Spleen (tissue), 11 donors: ENCODE data around the gene TMEM61. TPM values are rescaled to one million over a fixed set of nuclear protein-coding genes. Genes with fewer than 3 reads are reported as not detected.
A peak's percentile ranks its signal among the peaks of the same experiment; 100 is the strongest.

Source experiments
- DNase-seq: peaks from one replicate; pipeline ENCODE4 v3.0.0-alpha.2; 2020
- H3K27ac ChIP-seq, 8 donors: fragments of 200-600 bp; sonication (generic) in 7 of 8; 1 replicate in 4 of 8; 2 replicates in 4 of 8; pipeline versions ENCODE4 v1.5.0 to v1.8.0; 2016 to 2021; ENCODE audit warnings: inconsistent platforms in 4 of 8, mild to moderate bottlenecking in 4 of 8, moderate library complexity in 1 of 8
- H3K27me3 ChIP-seq, 7 donors: fragments of 200-600 bp; sonication (generic) in 6 of 7; replicated peaks in 1 of 7; 1 replicate in 4 of 7; 2 replicates in 3 of 7; pipeline versions ENCODE4 v1.5.0 to v1.8.0; 2016 to 2021; ENCODE audit warnings: inconsistent platforms in 3 of 7, mild to moderate bottlenecking in 1 of 7
- H3K36me3 ChIP-seq, 6 donors: fragments of 200-600 bp; sonication (generic) in 5 of 6; 1 replicate in 4 of 6; 2 replicates in 2 of 6; pipeline versions ENCODE4 v1.5.0 to v1.8.0; 2016 to 2021; ENCODE audit warnings: inconsistent platforms in 2 of 6
- H3K4me1 ChIP-seq, 6 donors: fragments of 200-600 bp; sonication (generic) in 5 of 6; 1 replicate in 3 of 6; 2 replicates in 3 of 6; pipeline versions ENCODE4 v1.5.0 to v1.8.0; 2016 to 2021; ENCODE audit warnings: inconsistent platforms in 3 of 6
- H3K4me3 ChIP-seq, 8 donors: fragments of 200-600 bp; sonication (generic) in 7 of 8; 1 replicate in 4 of 8; 2 replicates in 4 of 8; pipeline versions ENCODE4 v1.5.0 to v1.8.0; 2016 to 2021; ENCODE audit warnings: inconsistent platforms in 4 of 8, mild to moderate bottlenecking in 4 of 8, moderate library complexity in 2 of 8
- H3K9me3 ChIP-seq, 8 donors: fragments of 200-600 bp; sonication (generic) in 7 of 8; 1 replicate in 4 of 8; 2 replicates in 4 of 8; pipeline versions ENCODE4 v1.5.0 to v1.8.0; 2016 to 2021; ENCODE audit warnings: inconsistent platforms in 4 of 8
- POLR2A ChIP-seq, 3 donors: fragments of 450-650 bp; IDR thresholded peaks; one replicate each; pipeline ENCODE4 v1.5.1; 2017; ENCODE audit warnings: antibody characterized with exemption in 3 of 3, mild to moderate bottlenecking in 1 of 3
- POLR2AphosphoS5 ChIP-seq, 3 donors: sonication (generic); formaldehyde crosslinking; IDR thresholded peaks; one replicate each; pipeline ENCODE4 v1.5.1; 2017; ENCODE audit warnings: antibody characterized with exemption in 3 of 3
- WGBS, 5 donors: extraction: QIAGEN DNeasy Blood & Tissue Kit in 3 of 5; methylation state at CpG; one replicate each; pipeline versions ENCODE4 v1.1.5 to v1.1.7; 2013 to 2018; 5-methylcytosine and 5-hydroxymethylcytosine counted together
- intact Hi-C: fragments of 100-400 bp; cut with DNase I; formaldehyde crosslinking; loops from one replicate; pipeline ENCODE4 v1.15.0; 2023; ENCODE audit warnings: low total_unique reads
- polyA plus RNA-seq, 3 donors: library from polyadenylated mRNA; stranded (reverse); fragments of 200-250 nt; gene quantifications; one replicate each; pipeline ENCODE4 v1.2.1, GENCODE V29; 2013
- total RNA-seq, 7 donors: library from RNA; depleted of rRNA in 3 of 7; stranded (reverse); fragments of >200 nt in 3 of 7; fragmentation: NEBNext Ultra II Directional in 4 of 7; extraction: Animal tissue kit (Norgen Biotek cat#: 25700) in 4 of 7; gene quantifications; one replicate each; pipeline versions ENCODE4 v1.1.0 to v1.2.1, GENCODE V29; 2016 to 2021
- TF ChIP-seq, protein P1 (sequence below), 11 experiments: fragments of 200-600 bp in 7 of 11; fragments of 450-650 bp in 4 of 11; sonication (generic) in 4 of 11; IDR thresholded peaks in 8 of 11; conservative IDR thresholded peaks in 3 of 11; 1 replicate in 7 of 11; 2 replicates in 4 of 11; pipeline versions ENCODE4 v1.4.0 to v1.8.0; 2016 to 2021; ENCODE audit warnings: antibody characterized with exemption in 11 of 11, inconsistent platforms in 4 of 11, mild to moderate bottlenecking in 1 of 11
- donor health status: healthy with polysubstance abuse.
- donor health status: DM: no; HTN: no; CAD: no; lungs with moderate emphysema.
- donor health status: DM: no; HTN: no; CAD: no.
- donor health status: Bipolar disorder and iron deficiency.
- donor health status: healthy.
- donor health status: DM: no; HTN: no; CAD: no.
- donor health status: DM: yes; HTN: yes; CAD: no.

TMEM61 gene
- total and polyA plus RNA-seq, 10 donors = 0.19 to 2.1 (median 0.76) TPM; not detected in 5

DNA sequence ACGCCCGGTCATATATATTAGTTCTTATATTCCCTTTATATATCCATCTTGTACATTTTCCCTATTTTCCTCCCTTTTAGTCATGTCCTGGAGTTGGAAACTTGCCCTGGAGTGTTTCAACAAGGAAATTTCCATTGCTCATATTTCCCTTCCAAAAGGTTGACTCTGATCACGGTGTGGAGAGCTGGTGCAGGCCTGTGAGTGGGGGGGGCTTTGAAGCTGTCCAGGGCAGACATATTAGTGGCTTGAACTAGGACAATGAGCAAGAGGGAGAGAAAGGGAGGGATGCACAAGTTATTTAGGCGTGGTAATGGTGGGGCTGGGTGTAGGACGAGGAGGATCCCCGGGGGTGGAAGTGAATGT is 30.4 kb upstream of the TMEM61 start:
- no peaks in the 10 kb centered on the region for H3K9me3 ChIP-seq
- no peak for DNase-seq
- no peaks in the 10 kb centered on the region for H3K36me3 ChIP-seq
- no peak for TF ChIP-seq POLR2A (IDR thresholded peaks at IDR 0.05)
- peaks cover 0 to 40% (median 14%) of the 10 kb centered on the region in 6 donors for H3K4me1 ChIP-seq
- H3K4me3 ChIP-seq = no peak overlapping the region
- H3K27me3 ChIP-seq = peaks cover 0 to 7% (median 0%) of the 10 kb centered on the region in 7 donors
- WGBS, 5 donors = 62 to 77% (median 69%) methylated on average over 6 of the region's 6 CpGs
- H3K27ac ChIP-seq = peak overlapping the region in 1 of 8 donors; percentile 36
- intact Hi-C loops = loop anchor here (5.0 kb wide), 1 partner anchor 47 kb away; the partner anchor contains the start of gene BSND

DNA sequence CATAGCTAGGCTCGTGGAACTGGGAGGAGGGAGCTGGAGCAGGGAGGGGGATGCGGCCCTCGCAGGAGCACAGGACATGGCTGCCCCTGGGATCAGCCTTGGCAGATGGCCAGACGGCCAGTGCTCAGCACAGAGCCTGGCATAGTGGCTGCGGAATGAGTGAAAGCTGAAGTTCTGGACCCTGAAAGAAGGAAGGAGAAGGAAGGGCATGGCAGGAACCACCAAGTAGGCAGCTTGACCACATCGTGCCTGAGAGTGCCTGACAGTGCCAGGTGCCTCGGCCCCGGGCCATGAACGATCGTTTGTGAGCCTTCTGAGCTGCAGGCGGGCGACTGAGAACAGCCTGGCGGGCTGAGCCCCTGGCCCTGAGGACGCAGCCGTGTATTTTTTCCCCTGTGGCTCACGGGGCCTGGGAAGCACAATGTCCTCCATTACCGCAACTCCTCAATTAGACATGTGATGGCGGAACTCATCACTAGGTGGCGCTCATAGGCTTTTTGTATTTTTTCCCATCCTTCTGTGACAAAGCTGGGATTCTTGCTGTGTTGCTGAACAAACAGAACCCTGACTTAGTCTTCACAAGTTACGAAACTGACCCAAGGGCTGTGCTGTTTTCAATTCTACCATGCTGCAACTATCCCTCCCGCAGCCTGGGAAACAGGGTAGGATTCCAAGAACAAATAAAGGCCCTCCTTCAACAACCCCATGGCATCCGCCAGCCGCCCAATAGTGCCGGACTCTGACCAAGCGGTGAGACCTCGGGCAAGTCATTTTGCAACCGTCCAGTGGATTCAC is 29.9 kb upstream of the TMEM61 start:
- Histone ChIP-seq H3K36me3 (no peaks in the 10 kb centered on the region), H3K27ac (peak overlapping the region in 2 of 8 donors; percentile 36 to 47), H3K4me1 (peaks cover 0 to 34% (median 8%) of the 10 kb centered on the region in 6 donors), H3K4me3 (peak overlapping the region in 2 of 8 donors; percentile 15 to 50), H3K9me3 (no peaks in the 10 kb centered on the region), H3K27me3 (peaks cover 0 to 7% (median 0%) of the 10 kb centered on the region in 7 donors)
- peak; percentile 76 for DNase-seq
- intact Hi-C loops = loop anchor here (5.0 kb wide), 1 partner anchor 47 kb away; the partner anchor contains the start of gene BSND
- no peak for TF ChIP-seq POLR2AphosphoS5 (IDR thresholded peaks at IDR 0.05)
- TF ChIP-seq, protein P1, sequence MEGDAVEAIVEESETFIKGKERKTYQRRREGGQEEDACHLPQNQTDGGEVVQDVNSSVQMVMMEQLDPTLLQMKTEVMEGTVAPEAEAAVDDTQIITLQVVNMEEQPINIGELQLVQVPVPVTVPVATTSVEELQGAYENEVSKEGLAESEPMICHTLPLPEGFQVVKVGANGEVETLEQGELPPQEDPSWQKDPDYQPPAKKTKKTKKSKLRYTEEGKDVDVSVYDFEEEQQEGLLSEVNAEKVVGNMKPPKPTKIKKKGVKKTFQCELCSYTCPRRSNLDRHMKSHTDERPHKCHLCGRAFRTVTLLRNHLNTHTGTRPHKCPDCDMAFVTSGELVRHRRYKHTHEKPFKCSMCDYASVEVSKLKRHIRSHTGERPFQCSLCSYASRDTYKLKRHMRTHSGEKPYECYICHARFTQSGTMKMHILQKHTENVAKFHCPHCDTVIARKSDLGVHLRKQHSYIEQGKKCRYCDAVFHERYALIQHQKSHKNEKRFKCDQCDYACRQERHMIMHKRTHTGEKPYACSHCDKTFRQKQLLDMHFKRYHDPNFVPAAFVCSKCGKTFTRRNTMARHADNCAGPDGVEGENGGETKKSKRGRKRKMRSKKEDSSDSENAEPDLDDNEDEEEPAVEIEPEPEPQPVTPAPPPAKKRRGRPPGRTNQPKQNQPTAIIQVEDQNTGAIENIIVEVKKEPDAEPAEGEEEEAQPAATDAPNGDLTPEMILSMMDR (IDR thresholded peaks at IDR 0.05 in 8 of 11, conservative IDR thresholded peaks at IDR 0.05 in 3 of 11) = peak; percentile 45 to 86 (median 72)
- no peak for TF ChIP-seq POLR2A (IDR thresholded peaks at IDR 0.05)
- WGBS, 5 donors = 37 to 45% (median 41%) methylated on average over 27 of the region's 27 CpGs

DNA sequence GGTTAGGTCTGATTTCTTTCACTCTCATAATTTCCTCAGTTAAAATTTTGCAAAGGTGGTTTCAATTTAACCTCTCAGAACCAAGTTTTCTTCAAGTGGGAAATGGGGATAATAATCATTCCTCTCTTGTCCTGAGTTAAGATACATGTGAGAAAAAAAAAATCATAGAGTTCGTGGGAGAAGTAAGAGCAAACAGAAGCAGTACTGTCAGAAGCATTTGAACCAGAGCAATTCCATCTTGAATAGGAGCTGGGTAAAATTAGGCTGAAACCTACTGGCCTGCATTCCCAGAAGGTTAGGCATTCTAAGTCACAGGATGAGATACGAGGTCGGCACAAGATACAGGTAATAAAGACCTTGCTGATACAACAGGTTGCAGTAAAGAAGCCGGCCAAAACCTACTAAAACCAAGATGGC is 28.6 kb upstream of the TMEM61 start:
- no peak for TF ChIP-seq POLR2AphosphoS5 (IDR thresholded peaks at IDR 0.05)
- TF ChIP-seq POLR2A (IDR thresholded peaks at IDR 0.05) = no peak
- TF ChIP-seq, protein P1 (IDR thresholded peaks at IDR 0.05 in 8 of 11, conservative IDR thresholded peaks at IDR 0.05 in 3 of 11) = no peak
- DNase-seq = no peak
- no peak overlapping the region for H3K27ac ChIP-seq
- WGBS, 5 donors = 87 to 95% (median 90%) methylated on average over 4 of the region's 4 CpGs
- H3K4me1 ChIP-seq = peaks cover 0 to 30% (median 8%) of the 10 kb centered on the region in 6 donors
- intact Hi-C loops = loop anchor here (5.0 kb wide), 1 partner anchor 45 kb away; the partner anchor contains the start of gene BSND
- peaks cover 0 to 7% (median 0%) of the 10 kb centered on the region in 7 donors for H3K27me3 ChIP-seq
- H3K36me3 ChIP-seq = no peaks in the 10 kb centered on the region
- H3K4me3 ChIP-seq = no peak overlapping the region
- H3K9me3 ChIP-seq = no peaks in the 10 kb centered on the region

DNA sequence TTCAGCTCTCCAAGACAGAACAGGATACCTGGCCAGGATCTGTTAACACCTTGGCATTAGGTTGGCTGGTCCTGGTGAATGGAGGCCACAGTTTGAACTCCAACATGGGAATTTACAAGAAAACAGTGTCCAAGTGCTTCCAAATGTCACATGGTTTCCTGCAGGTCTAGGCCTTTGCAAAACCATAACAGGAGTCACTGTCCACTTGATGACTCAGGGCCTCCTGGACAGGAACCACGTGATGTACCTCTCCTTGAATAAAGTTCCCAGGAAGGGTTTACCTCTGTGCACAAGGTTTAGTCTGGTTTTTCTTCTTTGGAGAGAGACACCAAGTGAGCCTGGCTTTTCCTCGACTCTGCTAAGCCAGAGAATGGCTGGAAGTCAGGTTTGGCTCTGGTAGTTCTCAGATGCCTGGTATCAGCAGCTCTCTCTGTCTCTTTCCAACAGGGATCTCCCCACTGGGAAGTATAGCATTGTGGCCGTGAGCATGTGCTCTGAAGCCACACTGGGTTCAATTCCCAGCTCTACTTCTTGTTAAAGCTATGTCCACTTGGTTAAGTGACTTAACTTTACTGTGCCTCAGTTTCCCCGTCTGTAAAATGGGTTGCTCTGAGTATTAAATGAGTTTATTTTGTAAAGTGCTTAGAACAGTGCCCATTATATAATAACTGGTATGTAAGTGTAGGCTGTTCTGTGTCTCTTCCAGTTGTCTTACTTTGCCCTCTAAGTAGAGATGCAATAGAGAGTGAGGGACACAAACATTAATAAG is 27.3 kb upstream of the TMEM61 start:
- intact Hi-C loops = loop anchor here (5.0 kb wide), 1 partner anchor 44 kb away; the partner anchor contains the start of gene BSND
- Histone ChIP-seq H3K27ac (no peak overlapping the region), H3K9me3 (peaks cover 0 to 9% (median 8%) of the 10 kb centered on the region in 8 donors), H3K4me1 (peaks cover 0 to 24% (median 8%) of the 10 kb centered on the region in 6 donors), H3K27me3 (peaks cover 0 to 7% (median 0%) of the 10 kb centered on the region in 7 donors), H3K36me3 (no peaks in the 10 kb centered on the region), H3K4me3 (no peak overlapping the region)
- TF ChIP-seq POLR2A (IDR thresholded peaks at IDR 0.05) (no peak), POLR2AphosphoS5 (IDR thresholded peaks at IDR 0.05) (no peak)
- TF ChIP-seq, protein P1 (IDR thresholded peaks at IDR 0.05 in 8 of 11, conservative IDR thresholded peaks at IDR 0.05 in 3 of 11) = no peak
- no peak for DNase-seq
- 75 to 85% (median 80%) methylated on average over 4 of the region's 4 CpGs for WGBS, 5 donors
